ENCODE data around the gene FER1L5. TPM values are rescaled to one million over a fixed set of nuclear protein-coding genes. Genes with fewer than 3 reads are reported as not detected.

FER1L5 gene
- total RNA-seq, 1 donor from 2014 or later = 0.51 TPM

- H3K4me1 Mint-ChIP-seq (ENCODE audit: low read depth, unreplicated experiment) = no peaks in the 10 kb centered on the region
- peaks cover 5% of the 10 kb centered on the region for H3K27me3 Mint-ChIP-seq (ENCODE audit: unreplicated experiment)
- peaks cover 2% of the 10 kb centered on the region for H3K9me3 Mint-ChIP-seq (ENCODE audit: unreplicated experiment)
- H3K27ac Mint-ChIP-seq (ENCODE audit: unreplicated experiment) = no peak overlapping the region
- H3K4me3 Mint-ChIP-seq (ENCODE audit: unreplicated experiment) = no peak overlapping the region
- TF ChIP-seq CTCF (IDR thresholded peaks at IDR 0.05; ENCODE audit: partially characterized antibody, unreplicated experiment) = no peak
- no peak for DNase-seq
- no peaks in the 10 kb centered on the region for H3K36me3 Mint-ChIP-seq (ENCODE audit: unreplicated experiment)
Measured at GRCh38 chr2:96690306-96691021, 47.9 kb downstream of the FER1L5 start.

DNA sequence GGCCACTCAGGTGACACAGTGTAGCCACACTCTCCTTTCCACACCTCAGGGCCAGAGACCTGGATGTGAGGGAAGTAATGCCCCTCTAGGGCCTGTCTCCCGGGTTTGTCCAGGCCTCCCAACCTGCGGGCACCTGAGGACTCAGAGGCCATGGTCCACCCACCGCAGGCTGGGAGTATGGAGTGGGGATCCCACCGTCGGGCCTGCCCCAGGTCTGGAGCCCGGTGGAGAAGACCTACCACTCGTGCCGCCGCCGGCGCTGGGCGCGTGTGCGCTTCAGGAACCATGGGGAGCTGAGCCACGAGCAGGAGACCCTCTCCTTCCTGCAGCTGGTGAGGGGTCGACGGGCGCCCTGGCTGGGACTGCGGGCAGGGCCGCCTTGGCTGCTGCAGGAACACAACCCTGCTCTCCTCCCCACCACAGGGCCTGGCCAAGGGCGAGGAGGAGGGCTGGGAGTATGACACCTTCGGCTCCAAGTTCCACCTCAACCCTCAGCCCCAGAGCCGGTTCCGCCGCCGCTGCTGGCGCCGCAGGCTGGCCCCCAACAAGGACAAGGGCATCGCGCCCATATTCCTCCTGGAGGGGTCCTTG, 48.6 kb downstream of the FER1L5 start:
- no peaks in the 10 kb centered on the region for H3K4me1 Mint-ChIP-seq (ENCODE audit: low read depth, unreplicated experiment)
- no peak overlapping the region for H3K27ac Mint-ChIP-seq (ENCODE audit: unreplicated experiment)
- H3K9me3 Mint-ChIP-seq (ENCODE audit: unreplicated experiment) = peaks cover 2% of the 10 kb centered on the region
- H3K4me3 Mint-ChIP-seq (ENCODE audit: unreplicated experiment) = no peak overlapping the region
- no peak for DNase-seq
- peaks cover 7% of the 10 kb centered on the region for H3K27me3 Mint-ChIP-seq (ENCODE audit: unreplicated experiment)
- TF ChIP-seq CTCF (IDR thresholded peaks at IDR 0.05; ENCODE audit: partially characterized antibody, unreplicated experiment) = no peak
- no peaks in the 10 kb centered on the region for H3K36me3 Mint-ChIP-seq (ENCODE audit: unreplicated experiment)

DNA sequence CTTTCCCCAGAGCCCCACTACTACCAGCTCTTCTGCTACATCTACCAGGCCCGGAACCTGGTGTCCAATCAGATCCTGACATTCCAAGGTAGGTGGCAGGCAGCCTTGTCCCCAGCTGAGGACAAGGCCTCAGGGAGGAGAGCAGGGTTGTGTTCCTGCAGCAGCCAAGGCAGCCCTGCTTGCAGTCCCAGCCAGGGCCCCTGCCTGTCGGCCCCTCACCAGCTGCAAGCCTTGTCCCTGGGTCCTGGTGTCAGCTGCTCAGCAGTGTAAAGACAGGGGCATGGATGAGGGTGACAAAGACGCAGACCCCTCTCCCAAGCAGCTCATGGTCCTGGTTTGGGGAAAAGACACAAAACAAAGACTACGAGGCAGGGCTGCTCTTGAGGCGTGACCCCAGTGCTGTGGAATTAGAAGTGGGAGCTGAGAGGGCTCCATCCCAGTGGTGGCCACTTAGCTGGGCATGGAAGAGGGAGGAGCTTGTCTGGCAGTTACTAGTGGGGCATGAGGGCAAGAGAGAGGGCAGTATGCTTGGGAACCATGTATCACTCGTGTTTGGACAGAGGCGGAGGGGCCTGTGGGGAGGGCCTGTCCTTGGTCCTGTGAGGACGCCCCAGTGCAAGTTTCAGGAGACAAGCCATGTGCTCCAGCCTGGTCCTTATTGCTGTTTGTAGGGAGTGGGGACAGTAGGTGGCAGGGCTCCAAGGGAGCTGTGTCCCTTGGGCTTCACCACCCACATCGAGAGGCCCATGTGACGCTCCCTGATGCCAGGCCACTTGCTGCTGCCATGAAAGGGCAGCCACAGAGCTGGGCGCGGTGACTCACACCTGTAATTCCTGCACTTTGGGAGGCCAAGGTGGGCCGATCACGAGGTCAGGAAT, 49.8 kb downstream of the FER1L5 start:
- Mint-ChIP-seq H3K36me3 (ENCODE audit: unreplicated experiment) (no peaks in the 10 kb centered on the region), H3K27ac (ENCODE audit: unreplicated experiment) (no peak overlapping the region), H3K4me1 (ENCODE audit: low read depth, unreplicated experiment) (no peaks in the 10 kb centered on the region), H3K4me3 (ENCODE audit: unreplicated experiment) (no peak overlapping the region), H3K9me3 (ENCODE audit: unreplicated experiment) (peaks cover 2% of the 10 kb centered on the region), H3K27me3 (ENCODE audit: unreplicated experiment) (peaks cover 7% of the 10 kb centered on the region)
- no peak for DNase-seq
- TF ChIP-seq CTCF (IDR thresholded peaks at IDR 0.05; ENCODE audit: partially characterized antibody, unreplicated experiment) = no peak

GRCh38 chr2:96693286-96694200, 51.0 kb downstream of the FER1L5 start:
- no peaks in the 10 kb centered on the region for H3K4me1 Mint-ChIP-seq (ENCODE audit: low read depth, unreplicated experiment)
- peaks cover 2% of the 10 kb centered on the region for H3K9me3 Mint-ChIP-seq (ENCODE audit: unreplicated experiment)
- H3K36me3 Mint-ChIP-seq (ENCODE audit: unreplicated experiment) = no peaks in the 10 kb centered on the region
- TF ChIP-seq CTCF (IDR thresholded peaks at IDR 0.05; ENCODE audit: partially characterized antibody, unreplicated experiment) = no peak
- no peak overlapping the region for H3K4me3 Mint-ChIP-seq (ENCODE audit: unreplicated experiment)
- DNase-seq = no peak
- H3K27ac Mint-ChIP-seq (ENCODE audit: unreplicated experiment) = no peak overlapping the region
- H3K27me3 Mint-ChIP-seq (ENCODE audit: unreplicated experiment) = peaks cover 4% of the 10 kb centered on the region

All from glutamatergic neuron (in vitro differentiated cells).